Activated CD4-positive, alpha-beta memory T cell treated with anti-CD3 and anti-CD28 coated beads, Interleukin-2, amount 10 ng/mL, durations not matched to agents 7 days and 5 days (primary cell): ENCODE measurements around the gene ACAP1. TPM values are rescaled to one million over a fixed set of nuclear protein-coding genes. Genes with fewer than 3 reads are reported as not detected.

ENCODE experiments used
- CTCF ChIA-PET: fragments of 350-600 bp; sonication (Branson Sonifier 250); formaldehyde crosslinking; loops from one replicate; lab custom pipeline; 2021; ENCODE audit warnings: antibody characterized with exemption, inconsistent platforms; lab: Charles Lee
- POLR2A ChIA-PET: fragments of 350-600 bp; sonication (Branson Sonifier 250); formaldehyde crosslinking; loops from one replicate; lab custom pipeline; 2021; ENCODE audit warnings: antibody characterized with exemption; lab: Charles Lee
- DNase-seq: peaks from one replicate; pipeline ENCODE4 v3.0.0-alpha.2; 2020
- H3K27ac Mint-ChIP-seq: one replicate; pipeline ENCODE4 v1.8.0; 2021; ENCODE audit warnings: mild to moderate bottlenecking, mixed read lengths
- H3K27me3 Mint-ChIP-seq: one replicate; pipeline ENCODE4 v1.8.0; 2021; ENCODE audit warnings: mixed read lengths
- H3K36me3 Mint-ChIP-seq: one replicate; pipeline ENCODE4 v1.8.0; 2021; ENCODE audit warnings: low read depth, mixed read lengths
- H3K4me1 Mint-ChIP-seq: one replicate; pipeline ENCODE4 v1.8.0; 2021; ENCODE audit warnings: mixed read lengths
- H3K4me3 Mint-ChIP-seq: one replicate; pipeline ENCODE4 v1.8.0; 2021; ENCODE audit warnings: mild to moderate bottlenecking, mixed read lengths
- H3K9me3 Mint-ChIP-seq: one replicate; pipeline ENCODE4 v1.8.0; 2021; ENCODE audit warnings: mixed read lengths
- total RNA-seq, 2 experiments: library from RNA; stranded (reverse); gene quantifications; one replicate each; pipeline ENCODE4 v1.2.3, GENCODE V29; 2021

ACAP1 gene
- total RNA-seq, 2 experiments from 2014 or later = 682 to 709 TPM

DNA sequence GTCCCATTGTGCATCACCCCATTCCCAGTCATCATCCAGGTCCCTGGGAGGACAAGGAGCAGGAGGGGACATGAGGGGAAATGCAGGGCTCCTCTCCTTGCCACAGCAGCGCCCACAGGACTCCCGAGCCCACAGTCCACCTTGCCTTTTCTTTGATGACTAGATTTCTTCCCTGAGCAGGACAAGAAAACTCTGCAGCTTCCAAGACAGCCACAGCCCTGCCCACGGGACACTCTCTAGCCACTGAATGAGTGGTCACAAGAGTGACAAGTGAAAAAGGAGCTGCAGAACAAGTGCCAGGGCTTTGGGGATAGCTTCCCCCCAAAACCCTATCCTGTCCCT lies 11.9 kb upstream of the ACAP1 start:
- H3K27ac Mint-ChIP-seq = no peak overlapping the region
- POLR2A ChIA-PET = interaction anchor here (0.9 to 4.7 kb wide), 7 partner anchors 9 to 362 kb away, joined by 3 to 32 read pairs (median 5); partner anchors contain the start of genes ACAP1 and GPS2
- H3K4me1 Mint-ChIP-seq = peaks cover 25% of the 10 kb centered on the region
- DNase-seq = no peak
- H3K36me3 Mint-ChIP-seq = peaks cover 19% of the 10 kb centered on the region
- no peaks in the 10 kb centered on the region for H3K27me3 Mint-ChIP-seq
- H3K4me3 Mint-ChIP-seq = no peak overlapping the region
- CTCF ChIA-PET = interaction anchor here (0.7 to 5.0 kb wide), 6 partner anchors 9 to 236 kb away, joined by 4 to 48 read pairs (median 6); partner anchors contain the start of genes ACAP1, GPS2 and TMEM95
- H3K9me3 Mint-ChIP-seq = no peaks in the 10 kb centered on the region

DNA sequence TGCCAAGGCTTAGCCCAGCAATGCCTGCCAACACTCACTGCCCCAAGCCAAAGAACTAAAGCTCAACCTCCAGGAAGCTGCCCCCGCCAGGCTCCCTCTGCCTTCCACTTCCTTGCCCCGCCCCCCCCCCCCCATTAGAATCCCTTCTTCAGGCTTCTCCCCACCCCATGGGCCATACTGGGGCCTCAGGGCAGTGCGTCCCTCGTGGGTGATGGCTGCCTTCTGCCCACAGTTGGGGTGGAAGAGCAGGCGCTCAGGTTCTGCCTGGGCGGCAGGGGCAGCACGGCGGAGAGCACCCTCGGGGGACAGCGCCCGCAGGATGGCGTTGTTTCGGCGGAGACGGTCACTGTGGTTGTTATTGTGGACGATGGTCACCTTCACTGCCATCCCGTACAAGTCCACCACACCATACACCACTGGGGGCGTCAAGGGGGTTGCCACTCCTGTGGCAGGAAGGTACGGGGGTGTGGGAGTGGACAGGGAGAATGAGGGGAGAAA lies 11.2 kb upstream of the ACAP1 start:
- Mint-ChIP-seq H3K4me1 (peaks cover 31% of the 10 kb centered on the region), H3K9me3 (no peaks in the 10 kb centered on the region), H3K36me3 (peaks cover 19% of the 10 kb centered on the region), H3K27me3 (no peaks in the 10 kb centered on the region), H3K4me3 (no peak overlapping the region), H3K27ac (no peak overlapping the region)
- ChIA-PET CTCF (interaction anchor here (0.7 to 5.0 kb wide), 6 partner anchors 10 to 236 kb away, joined by 4 to 48 read pairs (median 6); partner anchors contain the start of genes ACAP1, GPS2 and TMEM95), POLR2A (interaction anchor here (0.9 to 4.7 kb wide), 6 partner anchors 10 to 361 kb away, joined by 3 to 32 read pairs (median 9); partner anchors contain the start of genes ACAP1 and GPS2)
- DNase-seq = no peak

DNA sequence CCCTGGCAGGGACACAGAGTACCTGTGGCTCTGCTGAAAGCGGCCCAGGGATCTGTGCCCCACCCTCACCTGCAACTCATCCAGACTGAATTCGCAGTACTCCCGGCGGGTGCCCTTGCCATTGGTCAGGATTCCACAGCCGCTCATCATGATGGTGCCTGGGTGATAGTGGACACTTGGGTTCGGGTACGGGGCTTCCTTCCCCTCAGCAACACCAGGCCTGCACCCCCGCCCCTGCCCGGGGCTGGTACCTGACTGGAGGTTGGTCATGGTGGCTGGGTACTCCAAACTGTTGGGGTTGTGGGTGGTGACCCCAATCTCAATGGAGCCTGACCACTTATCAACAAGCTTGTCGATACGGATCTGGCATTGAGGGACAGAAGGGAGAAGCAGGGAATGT lies 10.1 kb upstream of the ACAP1 start:
- Mint-ChIP-seq H3K36me3 (peaks cover 15% of the 10 kb centered on the region), H3K9me3 (no peaks in the 10 kb centered on the region), H3K4me1 (peaks cover 36% of the 10 kb centered on the region), H3K27me3 (no peaks in the 10 kb centered on the region), H3K4me3 (no peak overlapping the region), H3K27ac (peak overlapping the region; percentile 9)
- ChIA-PET CTCF (interaction anchor here (5.0 to 5.9 kb wide), 2 partner anchors 11 kb away, joined by 39 to 48 read pairs; partner anchors contain the start of genes ACAP1 and GPS2), POLR2A (interaction anchor here (0.7 to 4.7 kb wide), 5 partner anchors 10 to 18 kb away, joined by 3 to 32 read pairs (median 4); partner anchors contain the start of genes ACAP1 and GPS2)
- no peak for DNase-seq

DNA sequence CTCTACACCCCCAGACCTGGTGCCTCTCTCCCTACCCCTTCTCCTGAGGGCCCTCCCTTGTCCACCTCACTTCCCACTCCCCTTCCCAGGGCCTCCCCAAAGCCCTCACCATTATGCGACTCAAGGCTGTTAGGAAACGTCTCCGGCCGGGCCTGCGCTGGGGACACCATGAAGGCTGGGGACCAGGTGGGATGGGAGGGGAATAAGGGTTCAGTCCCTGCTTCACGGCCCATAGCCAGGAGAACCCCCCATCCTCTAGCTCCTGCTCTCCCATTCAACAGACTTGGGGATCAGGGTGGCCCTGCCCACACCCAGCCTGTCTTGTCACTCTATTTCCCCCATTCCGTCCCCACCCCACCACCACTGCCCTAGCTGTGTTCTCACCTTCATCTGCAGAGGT lies 9.3 kb upstream of the ACAP1 start:
- H3K27ac Mint-ChIP-seq = no peak overlapping the region
- ChIA-PET CTCF (interaction anchor here (5.0 to 5.9 kb wide), 2 partner anchors 10 to 12 kb away, joined by 39 to 48 read pairs; partner anchors contain the start of genes ACAP1 and GPS2), POLR2A (interaction anchor here (0.8 to 4.7 kb wide), 4 partner anchors 9 to 19 kb away, joined by 3 to 32 read pairs (median 10); partner anchors contain the start of genes ACAP1 and GPS2)
- peaks cover 6% of the 10 kb centered on the region for H3K36me3 Mint-ChIP-seq
- H3K4me3 Mint-ChIP-seq = no peak overlapping the region
- no peak for DNase-seq
- no peaks in the 10 kb centered on the region for H3K27me3 Mint-ChIP-seq
- H3K4me1 Mint-ChIP-seq = peaks cover 38% of the 10 kb centered on the region
- H3K9me3 Mint-ChIP-seq = no peaks in the 10 kb centered on the region

DNA sequence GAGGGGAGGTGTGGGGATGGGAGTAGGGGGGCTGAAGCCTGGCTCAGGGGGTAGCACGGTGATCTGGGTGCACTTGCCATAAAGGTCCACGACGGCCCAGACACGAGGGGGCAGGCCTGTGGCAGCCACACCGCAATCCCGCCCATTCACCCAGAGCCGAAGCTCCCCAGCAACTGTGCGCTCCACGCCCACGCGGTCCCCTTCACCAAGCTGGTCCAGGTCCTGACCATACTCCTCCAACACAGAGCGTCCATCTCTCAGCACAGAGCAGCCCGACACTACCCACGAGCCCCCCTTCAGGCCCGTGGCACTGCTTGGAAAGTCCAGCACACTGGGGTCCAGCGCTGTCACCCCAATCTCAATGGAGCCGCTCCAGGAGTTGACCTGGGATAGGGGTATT lies 8.8 kb upstream of the ACAP1 start:
- peak overlapping the region; percentile 24 for H3K4me3 Mint-ChIP-seq
- H3K27me3 Mint-ChIP-seq = no peaks in the 10 kb centered on the region
- CTCF ChIA-PET = interaction anchor here (5.0 to 5.9 kb wide), 2 partner anchors 10 to 12 kb away, joined by 39 to 48 read pairs; partner anchors contain the start of genes ACAP1 and GPS2
- no peak for DNase-seq
- H3K27ac Mint-ChIP-seq = no peak overlapping the region
- no peaks in the 10 kb centered on the region for H3K9me3 Mint-ChIP-seq
- peaks cover 4% of the 10 kb centered on the region for H3K36me3 Mint-ChIP-seq
- peaks cover 43% of the 10 kb centered on the region for H3K4me1 Mint-ChIP-seq
- POLR2A ChIA-PET = interaction anchor here (3.4 to 4.7 kb wide), 2 partner anchors 9 to 13 kb away, joined by 15 to 32 read pairs; partner anchors contain the start of genes ACAP1 and GPS2

DNA sequence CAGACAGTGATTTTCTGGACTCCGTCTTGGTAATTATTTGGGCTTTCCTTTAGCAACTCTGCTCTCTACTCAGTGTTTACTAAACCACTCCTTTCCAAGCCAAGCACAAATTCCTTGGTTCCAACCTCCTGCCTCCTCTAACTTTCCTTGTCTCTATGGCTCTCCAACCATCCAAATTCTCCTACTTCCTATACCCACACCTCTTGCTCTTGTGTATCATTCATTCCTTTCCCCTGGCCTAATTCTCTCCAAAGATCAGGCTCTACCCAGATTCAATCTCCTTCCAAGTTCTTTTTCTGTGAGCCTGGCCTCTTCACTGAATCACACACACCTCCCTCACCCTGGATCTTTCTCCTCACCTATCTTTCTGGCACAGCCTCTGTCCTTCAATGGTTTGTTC lies 8.3 kb upstream of the ACAP1 start:
- CTCF ChIA-PET = interaction anchor here (5.0 to 5.9 kb wide), 2 partner anchors 9 to 12 kb away, joined by 39 to 48 read pairs; partner anchors contain the start of genes ACAP1 and GPS2
- peak overlapping the region; percentile 85 for H3K4me3 Mint-ChIP-seq
- no peak for DNase-seq
- peaks cover 47% of the 10 kb centered on the region for H3K4me1 Mint-ChIP-seq
- peak overlapping the region; percentile 41 for H3K27ac Mint-ChIP-seq
- H3K27me3 Mint-ChIP-seq = no peaks in the 10 kb centered on the region
- POLR2A ChIA-PET = interaction anchor here (1.6 to 2.8 kb wide), 5 partner anchors 10 to 21 kb away, joined by 4 to 45 read pairs (median 16); partner anchors contain the start of genes ACAP1 and GPS2
- H3K36me3 Mint-ChIP-seq = peaks cover 4% of the 10 kb centered on the region
- no peaks in the 10 kb centered on the region for H3K9me3 Mint-ChIP-seq

DNA sequence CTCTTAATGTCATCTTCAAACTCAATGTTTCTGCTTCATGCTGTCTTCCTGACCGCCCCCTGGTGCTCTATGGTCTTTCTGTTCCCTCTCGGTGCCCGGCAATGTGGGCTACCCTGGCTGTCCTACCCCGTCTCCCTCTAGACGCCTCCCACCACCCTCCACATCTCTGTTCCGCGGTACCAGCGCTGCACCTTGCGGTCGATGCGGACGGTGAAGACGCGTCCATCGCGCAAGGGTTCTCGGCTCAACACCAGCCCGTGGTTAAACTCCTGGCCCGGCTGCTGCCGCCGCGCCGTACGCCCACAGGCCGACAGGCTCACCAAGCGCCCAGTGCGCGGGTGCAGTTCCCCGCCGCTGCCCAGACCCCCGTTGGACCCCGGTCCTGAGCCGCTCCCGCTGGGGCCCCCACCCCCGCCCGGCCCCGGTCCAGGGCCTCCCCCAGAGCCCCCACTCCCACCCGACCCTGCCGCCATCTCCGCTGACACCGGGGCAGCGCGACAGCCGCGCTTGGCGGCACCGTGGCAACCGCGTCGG lies 7.4 kb upstream of the ACAP1 start, which contains the start of gene NEURL4:
Gene NEURL4 (minus strand): TSS at position 496 of the 534 bp plus-strand sequence. CDS start 23 bp downstream, at position 473.
- no peaks in the 10 kb centered on the region for H3K36me3 Mint-ChIP-seq
- ChIA-PET POLR2A (interaction anchor here (1.0 to 2.8 kb wide), 11 partner anchors 9 to 828 kb away, joined by 3 to 45 read pairs (median 10); partner anchors contain the start of genes ACAP1, GPS2, MPDU1 and TP53), CTCF (interaction anchor here (1.3 to 5.9 kb wide), 11 partner anchors 9 to 358 kb away, joined by 3 to 39 read pairs (median 7); partner anchors contain the start of genes GPS2, TMEM95, TP53 and WRAP53)
- H3K27me3 Mint-ChIP-seq = no peaks in the 10 kb centered on the region
- DNase-seq = no peak
- H3K4me3 Mint-ChIP-seq = peak within 1 kb of the TSS; percentile 85
- H3K27ac Mint-ChIP-seq = peak within 1 kb of the TSS; percentile 93
- H3K4me1 Mint-ChIP-seq = peaks cover 50% of the 10 kb centered on the region
- no peaks in the 10 kb centered on the region for H3K9me3 Mint-ChIP-seq

DNA sequence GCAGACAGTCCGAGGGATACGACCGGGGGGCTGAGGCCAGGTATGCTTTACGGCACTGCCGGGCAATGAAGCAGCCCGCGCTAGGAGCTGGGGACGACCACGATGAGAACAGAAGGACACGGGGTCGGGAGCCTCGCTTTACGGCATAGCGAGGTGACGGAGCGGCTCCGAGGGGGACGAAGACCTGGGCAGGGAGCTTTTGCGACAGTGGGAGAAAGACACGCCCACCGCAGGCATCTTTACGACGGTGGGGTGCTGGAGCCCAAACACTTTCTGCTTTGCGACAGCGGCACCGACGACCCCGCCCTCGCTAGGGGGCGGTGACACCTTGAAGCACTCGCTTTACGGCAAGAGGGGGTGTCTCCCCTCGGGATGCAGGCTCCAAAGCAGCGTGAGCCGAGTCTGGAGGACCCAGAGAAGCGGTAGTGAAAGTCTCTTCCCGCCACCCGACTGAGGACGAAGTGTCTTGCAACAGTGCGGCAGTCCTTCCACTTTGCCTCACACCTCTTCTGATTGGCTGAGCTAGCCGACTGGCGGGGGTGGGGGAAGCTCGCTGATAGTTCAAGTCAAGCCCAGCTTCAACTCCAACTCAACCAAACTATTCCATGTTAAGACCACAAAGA lies 6.8 kb upstream of the ACAP1 start:
- CTCF ChIA-PET = interaction anchor here (0.7 to 5.9 kb wide), 18 partner anchors 9 to 358 kb away, joined by 3 to 39 read pairs (median 4); partner anchors contain the start of genes GPS2, TMEM95, TP53 and WRAP53
- Mint-ChIP-seq H3K36me3 (no peaks in the 10 kb centered on the region), H3K4me1 (peaks cover 49% of the 10 kb centered on the region), H3K27me3 (no peaks in the 10 kb centered on the region), H3K27ac (peak overlapping the region; percentile 93), H3K9me3 (no peaks in the 10 kb centered on the region), H3K4me3 (peak overlapping the region; percentile 85)
- DNase-seq = peak; percentile 97
- POLR2A ChIA-PET = interaction anchor here (0.6 to 2.8 kb wide), 18 partner anchors 8 to 827 kb away, joined by 3 to 45 read pairs (median 6); partner anchors contain the start of genes ACAP1, GPS2, MPDU1 and POLR2A

DNA sequence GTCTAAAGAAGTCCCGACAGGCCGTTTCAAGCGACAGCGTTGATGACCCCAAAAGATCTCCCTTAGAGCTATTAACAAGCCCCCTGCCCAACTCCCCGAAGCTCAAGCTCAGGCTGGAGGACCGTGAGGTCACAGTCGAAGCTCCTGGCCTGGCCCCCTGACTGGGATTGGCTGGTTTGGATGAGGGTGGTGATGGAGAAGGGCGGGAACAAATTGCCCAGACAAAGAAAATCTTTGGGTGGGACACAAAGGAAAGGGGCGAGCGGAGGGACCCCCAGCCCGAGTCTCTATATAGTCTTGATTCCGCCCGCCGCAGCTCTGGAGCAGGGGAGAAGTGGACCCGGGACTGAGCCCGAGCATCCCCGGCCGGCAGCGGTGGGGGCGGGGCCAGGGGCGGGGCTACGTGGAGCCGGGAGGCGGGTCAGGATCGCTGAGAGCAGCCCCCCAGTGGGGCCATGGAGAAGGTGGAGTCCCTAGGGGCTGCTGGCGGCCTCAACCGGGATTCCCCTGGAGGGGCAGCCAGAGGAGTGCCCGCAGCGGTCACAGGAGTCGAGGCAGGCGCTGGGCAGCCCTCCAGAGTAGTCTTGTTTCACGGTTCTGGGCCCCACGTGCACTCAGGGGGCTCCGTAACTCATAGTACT lies 6.2 kb upstream of the ACAP1 start:
- ChIA-PET POLR2A (interaction anchor here (0.6 to 2.8 kb wide), 17 partner anchors 8 to 826 kb away, joined by 3 to 45 read pairs (median 6); partner anchors contain the start of genes ACAP1, GPS2, MPDU1 and POLR2A), CTCF (interaction anchor here (0.7 to 5.9 kb wide), 18 partner anchors 10 to 357 kb away, joined by 3 to 39 read pairs (median 4); partner anchors contain the start of genes GPS2, TMEM95, TP53 and WRAP53)
- Mint-ChIP-seq H3K4me1 (peaks cover 52% of the 10 kb centered on the region), H3K9me3 (no peaks in the 10 kb centered on the region), H3K27ac (peak overlapping the region; percentile 93), H3K36me3 (no peaks in the 10 kb centered on the region), H3K27me3 (no peaks in the 10 kb centered on the region), H3K4me3 (peak overlapping the region; percentile 85)
- DNase-seq = peak; percentile 83

DNA sequence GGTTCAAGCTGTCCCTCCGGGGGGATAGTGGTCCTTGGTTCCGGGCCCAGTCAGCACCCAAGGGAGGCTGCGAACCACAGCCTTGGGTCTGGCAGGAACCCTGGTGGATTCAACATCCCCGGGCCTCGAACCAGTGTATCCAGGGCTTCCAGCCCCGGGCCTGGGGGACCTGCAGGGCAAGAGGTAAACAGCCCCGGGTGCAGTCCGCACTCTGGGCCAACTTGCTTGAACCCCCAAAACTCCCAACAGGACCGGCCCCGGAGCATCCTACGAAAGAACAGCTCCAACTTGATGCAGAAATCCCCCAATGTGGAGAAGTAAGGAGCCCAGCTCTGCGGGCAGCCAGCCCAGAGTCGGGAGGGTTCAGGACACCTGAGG lies 5.7 kb upstream of the ACAP1 start:
- no peak for DNase-seq
- ChIA-PET POLR2A (interaction anchor here (0.9 to 2.8 kb wide), 6 partner anchors 13 to 356 kb away, joined by 3 to 45 read pairs (median 11); partner anchors contain the start of genes GPS2 and TP53), CTCF (interaction anchor here (1.7 to 5.9 kb wide), 3 partner anchors 14 to 25 kb away, joined by 7 to 39 read pairs (median 15); partner anchors contain the start of gene GPS2)
- H3K4me1 Mint-ChIP-seq = peaks cover 57% of the 10 kb centered on the region
- H3K27me3 Mint-ChIP-seq = no peaks in the 10 kb centered on the region
- H3K9me3 Mint-ChIP-seq = no peaks in the 10 kb centered on the region
- H3K36me3 Mint-ChIP-seq = no peaks in the 10 kb centered on the region
- H3K27ac Mint-ChIP-seq = peak overlapping the region; percentile 93
- H3K4me3 Mint-ChIP-seq = peak overlapping the region; percentile 85

DNA sequence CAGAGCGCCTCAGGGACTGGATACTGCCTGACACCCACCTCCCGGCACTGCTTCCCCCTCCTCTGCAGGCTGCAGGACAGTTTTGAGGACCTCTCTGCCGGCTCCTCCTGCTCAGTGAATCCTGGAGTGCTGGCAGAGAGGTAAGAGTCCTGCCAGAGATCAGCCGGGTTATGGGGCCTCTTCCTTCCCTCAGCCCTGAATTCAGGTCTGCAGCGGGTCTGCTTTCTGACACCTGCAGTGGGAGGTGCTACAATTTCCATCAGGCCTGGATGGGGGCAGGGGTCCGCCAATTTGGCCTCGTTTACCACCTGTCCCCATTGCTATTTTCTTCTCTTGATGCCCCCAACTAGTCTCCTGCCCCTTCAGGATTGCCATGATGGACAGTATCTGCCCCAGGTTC lies 4.2 kb upstream of the ACAP1 start:
- POLR2A ChIA-PET = interaction anchor here (1.0 to 1.5 kb wide), 2 partner anchors 17 to 24 kb away, joined by 3 to 4 read pairs; partner anchors contain the start of gene GPS2
- Mint-ChIP-seq H3K4me3 (peak overlapping the region; percentile 46), H3K4me1 (peaks cover 66% of the 10 kb centered on the region), H3K9me3 (no peaks in the 10 kb centered on the region), H3K27me3 (no peaks in the 10 kb centered on the region), H3K27ac (peak overlapping the region; percentile 74), H3K36me3 (peaks cover 3% of the 10 kb centered on the region)
- no peak for DNase-seq
- CTCF ChIA-PET = no interaction called here
